Astrocyte (in vitro differentiated cells and primary cell): ENCODE results near the gene TPRKB.
"Not testable (repeated sequence)": the region's sequence is repeated elsewhere in the genome, so short reads cannot be mapped to it uniquely, and the experiment has no call there.

Source experiments
- EZH2 ChIP-seq: IDR thresholded peaks from 2 replicates; pipeline ENCODE4 v1.6.1; 2012; ENCODE audit warnings: mild to moderate bottlenecking, low read length, inconsistent platforms; ENCODE audit not compliant: insufficient read depth
- TF ChIP-seq, protein P1 (sequence below): IDR thresholded peaks from 2 replicates; pipeline ENCODE4 v1.5.1; 2011; ENCODE audit warnings: low read depth, mild to moderate bottlenecking, inconsistent platforms, low read length, moderate library complexity; ENCODE audit not compliant: insufficient read depth

DNA sequence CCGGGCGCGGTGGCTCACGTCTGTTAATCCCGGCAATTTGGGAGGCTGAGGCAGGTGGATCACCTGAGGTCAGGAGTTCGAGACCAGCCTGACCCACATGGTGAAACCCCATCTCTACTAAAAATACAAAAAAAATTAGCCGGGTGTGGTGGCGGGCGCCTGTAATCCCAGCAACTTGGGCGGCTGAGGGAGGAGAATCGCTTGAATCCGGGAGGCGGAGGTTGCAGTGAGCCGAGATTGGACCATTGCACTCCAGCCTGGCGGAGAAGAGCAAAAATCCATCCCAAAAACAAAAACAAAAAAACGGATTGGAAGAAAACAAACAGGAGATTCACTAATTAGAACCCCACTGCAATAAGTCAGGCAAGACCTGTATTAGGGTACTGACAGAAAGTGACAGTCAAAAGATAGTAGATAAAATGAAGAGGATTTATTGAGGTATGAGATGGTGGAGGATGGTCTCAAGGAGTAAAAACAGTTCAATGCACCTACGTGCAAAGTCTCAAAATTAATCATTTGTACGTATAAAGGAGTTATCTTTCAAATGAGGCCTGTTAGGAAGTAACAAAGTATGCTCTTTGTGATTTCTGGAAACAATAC, 41.8 kb upstream of the TPRKB start:
- TF ChIP-seq, protein P1, sequence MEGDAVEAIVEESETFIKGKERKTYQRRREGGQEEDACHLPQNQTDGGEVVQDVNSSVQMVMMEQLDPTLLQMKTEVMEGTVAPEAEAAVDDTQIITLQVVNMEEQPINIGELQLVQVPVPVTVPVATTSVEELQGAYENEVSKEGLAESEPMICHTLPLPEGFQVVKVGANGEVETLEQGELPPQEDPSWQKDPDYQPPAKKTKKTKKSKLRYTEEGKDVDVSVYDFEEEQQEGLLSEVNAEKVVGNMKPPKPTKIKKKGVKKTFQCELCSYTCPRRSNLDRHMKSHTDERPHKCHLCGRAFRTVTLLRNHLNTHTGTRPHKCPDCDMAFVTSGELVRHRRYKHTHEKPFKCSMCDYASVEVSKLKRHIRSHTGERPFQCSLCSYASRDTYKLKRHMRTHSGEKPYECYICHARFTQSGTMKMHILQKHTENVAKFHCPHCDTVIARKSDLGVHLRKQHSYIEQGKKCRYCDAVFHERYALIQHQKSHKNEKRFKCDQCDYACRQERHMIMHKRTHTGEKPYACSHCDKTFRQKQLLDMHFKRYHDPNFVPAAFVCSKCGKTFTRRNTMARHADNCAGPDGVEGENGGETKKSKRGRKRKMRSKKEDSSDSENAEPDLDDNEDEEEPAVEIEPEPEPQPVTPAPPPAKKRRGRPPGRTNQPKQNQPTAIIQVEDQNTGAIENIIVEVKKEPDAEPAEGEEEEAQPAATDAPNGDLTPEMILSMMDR, result not testable (repeated sequence)
- not testable (repeated sequence) for TF ChIP-seq EZH2
